Adrenal gland (tissue), 5 donors: ENCODE measurements around the gene SPAG6.

Source experiments
- POLR2A ChIP-seq, 2 donors: fragments of 450-650 bp; IDR thresholded peaks; one replicate each; pipeline ENCODE4 v1.6.1; 2017; ENCODE audit warnings: antibody characterized with exemption in 2 of 2, mild to moderate bottlenecking in 2 of 2, moderate library complexity in 1 of 2
- TF ChIP-seq, protein P1 (sequence below), 6 experiments: fragments of 450-650 bp in 4 of 6; fragments of 200-600 bp in 2 of 6; sonication (generic) in 1 of 6; IDR thresholded peaks; 1 replicate in 5 of 6; 2 replicates in 1 of 6; pipeline versions ENCODE4 v1.5.1 to v1.8.0; 2016 to 2021; ENCODE audit warnings: antibody characterized with exemption in 6 of 6, mild to moderate bottlenecking in 2 of 6, moderate library complexity in 1 of 6
- donor health status: DM: no; HTN: no; CAD: no.

- TF ChIP-seq, protein P1, sequence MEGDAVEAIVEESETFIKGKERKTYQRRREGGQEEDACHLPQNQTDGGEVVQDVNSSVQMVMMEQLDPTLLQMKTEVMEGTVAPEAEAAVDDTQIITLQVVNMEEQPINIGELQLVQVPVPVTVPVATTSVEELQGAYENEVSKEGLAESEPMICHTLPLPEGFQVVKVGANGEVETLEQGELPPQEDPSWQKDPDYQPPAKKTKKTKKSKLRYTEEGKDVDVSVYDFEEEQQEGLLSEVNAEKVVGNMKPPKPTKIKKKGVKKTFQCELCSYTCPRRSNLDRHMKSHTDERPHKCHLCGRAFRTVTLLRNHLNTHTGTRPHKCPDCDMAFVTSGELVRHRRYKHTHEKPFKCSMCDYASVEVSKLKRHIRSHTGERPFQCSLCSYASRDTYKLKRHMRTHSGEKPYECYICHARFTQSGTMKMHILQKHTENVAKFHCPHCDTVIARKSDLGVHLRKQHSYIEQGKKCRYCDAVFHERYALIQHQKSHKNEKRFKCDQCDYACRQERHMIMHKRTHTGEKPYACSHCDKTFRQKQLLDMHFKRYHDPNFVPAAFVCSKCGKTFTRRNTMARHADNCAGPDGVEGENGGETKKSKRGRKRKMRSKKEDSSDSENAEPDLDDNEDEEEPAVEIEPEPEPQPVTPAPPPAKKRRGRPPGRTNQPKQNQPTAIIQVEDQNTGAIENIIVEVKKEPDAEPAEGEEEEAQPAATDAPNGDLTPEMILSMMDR (IDR thresholded peaks at IDR 0.05), result no peak
- TF ChIP-seq POLR2A (IDR thresholded peaks at IDR 0.05), result no peak
These were observed 36.0 kb downstream of the SPAG6 start for GRCh38 chr10:22381262-22381661.
